HUES6 (cell line): ENCODE data around the gene KLHL28.
A peak's percentile ranks its signal among the peaks of the same experiment; 100 is the strongest.

ENCODE experiments used
- H3K27ac ChIP-seq: 2 replicates; pipeline ENCODE4 v1.7.0; 2013; ENCODE audit warnings: low read depth, mild to moderate bottlenecking, low read length, inconsistent platforms
- H3K27me3 ChIP-seq: 2 replicates; pipeline ENCODE4 v1.6.1; 2013; ENCODE audit warnings: low read length; ENCODE audit not compliant: control insufficient read depth, insufficient read depth
- H3K36me3 ChIP-seq: 2 replicates; pipeline ENCODE4 v1.6.1; 2013; ENCODE audit warnings: low read length; ENCODE audit not compliant: control insufficient read depth, insufficient read depth
- H3K4me1 ChIP-seq: 2 replicates; pipeline ENCODE4 v1.6.1; 2013; ENCODE audit warnings: low read length; ENCODE audit not compliant: control insufficient read depth, insufficient read depth
- H3K4me3 ChIP-seq: 2 replicates; pipeline ENCODE4 v1.5.1; 2013; ENCODE audit warnings: low read depth, low read length
- H3K9ac ChIP-seq: one replicate; pipeline ENCODE4 v1.6.1; 2013; ENCODE audit warnings: mild to moderate bottlenecking, low read length
- H3K9me3 ChIP-seq: 2 replicates; pipeline ENCODE4 v1.6.1; 2013; ENCODE audit warnings: low read depth, low read length; ENCODE audit not compliant: control insufficient read depth, insufficient read depth

The KLHL28 gene

GRCh38 chr14:44979273-44979672 is 17.5 kb upstream of the KLHL28 start:
- no peaks in the 10 kb centered on the region for H3K27me3 ChIP-seq
- no peaks in the 10 kb centered on the region for H3K36me3 ChIP-seq
- H3K4me3 ChIP-seq = no peak overlapping the region
- no peaks in the 10 kb centered on the region for H3K4me1 ChIP-seq
- no peaks in the 10 kb centered on the region for H3K9me3 ChIP-seq
- H3K27ac ChIP-seq = no peak overlapping the region
- no peak overlapping the region for H3K9ac ChIP-seq

- no peak overlapping the region for H3K27ac ChIP-seq
Measured at GRCh38 chr14:44971459-44971858, 9.7 kb upstream of the KLHL28 start.

GRCh38 chr14:44970907-44971306 is 9.2 kb upstream of the KLHL28 start:
- Histone ChIP-seq H3K27ac (no peak overlapping the region), H3K9ac (no peak overlapping the region), H3K36me3 (no peaks in the 10 kb centered on the region), H3K4me1 (no peaks in the 10 kb centered on the region), H3K9me3 (no peaks in the 10 kb centered on the region), H3K4me3 (no peak overlapping the region), H3K27me3 (no peaks in the 10 kb centered on the region)

More at GRCh38 chr14:44971459-44971858, 9.7 kb upstream of the KLHL28 start:
- H3K4me1 ChIP-seq = no peaks in the 10 kb centered on the region
- H3K36me3 ChIP-seq = no peaks in the 10 kb centered on the region
- no peak overlapping the region for H3K4me3 ChIP-seq
- H3K9ac ChIP-seq = no peak overlapping the region
- no peaks in the 10 kb centered on the region for H3K27me3 ChIP-seq
- H3K9me3 ChIP-seq = no peaks in the 10 kb centered on the region

GRCh38 chr14:44968714-44969113 is 7.0 kb upstream of the KLHL28 start:
- H3K9me3 ChIP-seq = no peaks in the 10 kb centered on the region
- H3K9ac ChIP-seq = no peak overlapping the region
- H3K27ac ChIP-seq = no peak overlapping the region
- H3K4me1 ChIP-seq = peaks cover 10% of the 10 kb centered on the region
- H3K36me3 ChIP-seq = no peaks in the 10 kb centered on the region
- H3K4me3 ChIP-seq = no peak overlapping the region
- H3K27me3 ChIP-seq = no peaks in the 10 kb centered on the region

- no peaks in the 10 kb centered on the region for H3K27me3 ChIP-seq
- H3K27ac ChIP-seq = no peak overlapping the region
- no peaks in the 10 kb centered on the region for H3K36me3 ChIP-seq
- no peaks in the 10 kb centered on the region for H3K9me3 ChIP-seq
- H3K4me3 ChIP-seq = peak overlapping the region; percentile 38
- no peak overlapping the region for H3K9ac ChIP-seq
- H3K4me1 ChIP-seq = peaks cover 15% of the 10 kb centered on the region
Measured at GRCh38 chr14:44966601-44967336, 5.0 kb upstream of the KLHL28 start.

- H3K27ac ChIP-seq = no peak overlapping the region
- H3K4me3 ChIP-seq = peak overlapping the region; percentile 93
- H3K9ac ChIP-seq = peak overlapping the region; percentile 73
- H3K4me1 ChIP-seq = peaks cover 22% of the 10 kb centered on the region
- H3K27me3 ChIP-seq = no peaks in the 10 kb centered on the region
- no peaks in the 10 kb centered on the region for H3K9me3 ChIP-seq
- no peaks in the 10 kb centered on the region for H3K36me3 ChIP-seq
Measured at GRCh38 chr14:44963775-44964380, 2.1 kb upstream of the KLHL28 start.

- no peak overlapping the region for H3K27ac ChIP-seq
- peak overlapping the region; percentile 93 for H3K4me3 ChIP-seq
Measured at GRCh38 chr14:44963044-44963528, 1.3 kb upstream of the KLHL28 start.

GRCh38 chr14:44962334-44963043 is 742 bp upstream of the KLHL28 start:
- no peaks in the 10 kb centered on the region for H3K36me3 ChIP-seq
- no peaks in the 10 kb centered on the region for H3K27me3 ChIP-seq
- H3K9ac ChIP-seq = peak overlapping the region; percentile 73
- H3K27ac ChIP-seq = peak overlapping the region; percentile 4; the same call in 1 of the 2 replicates
- peak overlapping the region; percentile 93 for H3K4me3 ChIP-seq
- no peaks in the 10 kb centered on the region for H3K9me3 ChIP-seq
- peaks cover 22% of the 10 kb centered on the region for H3K4me1 ChIP-seq

More at GRCh38 chr14:44963044-44963528, 1.3 kb upstream of the KLHL28 start:
- H3K9me3 ChIP-seq = no peaks in the 10 kb centered on the region
- no peaks in the 10 kb centered on the region for H3K36me3 ChIP-seq
- peaks cover 22% of the 10 kb centered on the region for H3K4me1 ChIP-seq
- H3K9ac ChIP-seq = peak overlapping the region; percentile 73
- H3K27me3 ChIP-seq = no peaks in the 10 kb centered on the region

GRCh38 chr14:44961151-44961553 is 595 bp downstream of the KLHL28 start:
- Histone ChIP-seq H3K27me3 (no peaks in the 10 kb centered on the region), H3K4me1 (peaks cover 22% of the 10 kb centered on the region), H3K4me3 (peak overlapping the region; percentile 93), H3K9ac (peak overlapping the region; percentile 70), H3K9me3 (no peaks in the 10 kb centered on the region), H3K36me3 (no peaks in the 10 kb centered on the region), H3K27ac (no peak overlapping the region; the same call in 1 of the 2 replicates)

- H3K4me3 ChIP-seq = peak overlapping the region; percentile 93
- H3K27ac ChIP-seq = no peak overlapping the region
- no peaks in the 10 kb centered on the region for H3K27me3 ChIP-seq
Measured at GRCh38 chr14:44960646-44961045, 1.1 kb downstream of the KLHL28 start.

GRCh38 chr14:44960146-44960545 is 1.6 kb downstream of the KLHL28 start:
- Histone ChIP-seq H3K9ac (peak overlapping the region; percentile 18), H3K27me3 (no peaks in the 10 kb centered on the region), H3K9me3 (no peaks in the 10 kb centered on the region), H3K4me3 (peak overlapping the region; percentile 93), H3K4me1 (peaks cover 22% of the 10 kb centered on the region), H3K36me3 (no peaks in the 10 kb centered on the region), H3K27ac (no peak overlapping the region)

More at GRCh38 chr14:44960646-44961045, 1.1 kb downstream of the KLHL28 start:
- peak overlapping the region; percentile 70 for H3K9ac ChIP-seq
- H3K4me1 ChIP-seq = peaks cover 22% of the 10 kb centered on the region
- H3K9me3 ChIP-seq = no peaks in the 10 kb centered on the region
- no peaks in the 10 kb centered on the region for H3K36me3 ChIP-seq
